GM23338 (cell line): ENCODE results near the gene MSRB1. TPM values are rescaled to one million over a fixed set of nuclear protein-coding genes. Genes with fewer than 3 reads are reported as not detected.

Source experiments
- ATAC-seq: fragments of 200-7000 bp; cut with Tn5 transposase; 3 replicates; pipeline ENCODE4 v1.9.1; 2020
- DNase-seq: peaks from one replicate; pipeline ENCODE4 v3.0.0-alpha.2; 2015; ENCODE audit warnings: low spot score
- H2AFZ ChIP-seq: fragments of 200-600 bp; sonication (generic); 2 replicates; pipeline ENCODE4 v1.8.0; 2016; ENCODE audit warnings: antibody characterized with exemption, mild to moderate bottlenecking, moderate library complexity
- H3F3A ChIP-seq: fragments of 200-600 bp; sonication (generic); replicated peaks from 2 replicates; pipeline ENCODE4 v1.8.0; 2017; ENCODE audit warnings: antibody characterized with exemption, mixed run types, low read depth
- H3K27ac ChIP-seq: fragments of 200-600 bp; sonication (generic); 2 replicates; pipeline ENCODE4 v1.6.1; 2016; ENCODE audit warnings: low read depth
- H3K27me3 ChIP-seq: fragments of 200-600 bp; sonication (generic); 2 replicates; pipeline ENCODE4 v1.8.0; 2016; ENCODE audit warnings: mild to moderate bottlenecking, mixed run types, moderate library complexity; ENCODE audit not compliant: insufficient read depth
- H3K36me3 ChIP-seq: fragments of 200-600 bp; sonication (generic); 2 replicates; pipeline ENCODE4 v1.8.0; 2016; ENCODE audit warnings: mild to moderate bottlenecking; ENCODE audit not compliant: insufficient read depth
- H3K4me1 ChIP-seq: fragments of 200-600 bp; sonication (generic); 2 replicates; pipeline ENCODE4 v1.8.0; 2016; ENCODE audit warnings: mild to moderate bottlenecking, moderate library complexity; ENCODE audit not compliant: insufficient read depth
- H3K4me2 ChIP-seq: fragments of 200-600 bp; sonication (generic); 2 replicates; pipeline ENCODE4 v1.7.1; 2017; ENCODE audit warnings: mixed run types
- H3K4me3 ChIP-seq: fragments of 200-600 bp; sonication (generic); 2 replicates; pipeline ENCODE4 v1.6.1; 2016; ENCODE audit warnings: mixed run types
- H3K79me2 ChIP-seq: fragments of 200-600 bp; sonication (generic); replicated peaks from 2 replicates; pipeline ENCODE4 v1.8.0; 2017; ENCODE audit warnings: mild to moderate bottlenecking; ENCODE audit not compliant: insufficient read depth
- H3K9me2 ChIP-seq: fragments of 200-600 bp; sonication (generic); 2 replicates; pipeline ENCODE4 v1.8.0; 2017; ENCODE audit not compliant: insufficient read depth
- H4K20me1 ChIP-seq: fragments of 200-600 bp; sonication (generic); replicated peaks from 2 replicates; pipeline ENCODE4 v1.8.0; 2017; ENCODE audit warnings: mild to moderate bottlenecking; ENCODE audit not compliant: insufficient read depth
- H3K27ac Mint-ChIP-seq: 2 replicates; pipeline ENCODE4 v1.8.0; 2020; ENCODE audit warnings: inconsistent platforms, mild to moderate bottlenecking, moderate library complexity, mixed read lengths
- H3K27me3 Mint-ChIP-seq: 3 replicates; pipeline ENCODE4 v1.8.0; 2022; ENCODE audit warnings: low read depth, mild to moderate bottlenecking, moderate library complexity, mixed read lengths, inconsistent platforms; ENCODE audit not compliant: insufficient read depth, poor library complexity
- H3K36me3 Mint-ChIP-seq: 3 replicates; pipeline ENCODE4 v1.8.0; 2021; ENCODE audit warnings: low read depth, mild to moderate bottlenecking, inconsistent platforms, moderate library complexity, mixed read lengths
- H3K4me1 Mint-ChIP-seq: 3 replicates; pipeline ENCODE4 v1.8.0; 2020; ENCODE audit warnings: mild to moderate bottlenecking, inconsistent platforms, mixed read lengths
- H3K4me3 Mint-ChIP-seq: 3 replicates; pipeline ENCODE4 v1.8.0; 2021; ENCODE audit warnings: moderate library complexity, mild to moderate bottlenecking, inconsistent platforms, mixed read lengths
- H3K9me3 Mint-ChIP-seq: 3 replicates; pipeline ENCODE4 v1.8.0; 2020; ENCODE audit warnings: moderate library complexity, mild to moderate bottlenecking, inconsistent platforms, mixed read lengths
- CREB1 ChIP-seq: fragments of 250-450 bp; sonication (Bioruptor Pico); IDR thresholded peaks from 2 replicates; pipeline ENCODE4 v1.5.0; 2020; ENCODE audit warnings: low read depth, mild to moderate bottlenecking, moderate library complexity
- CTCF ChIP-seq, 2 experiments: fragments of 200-600 bp in 1 of 2; sonication (generic) in 1 of 2; conservative IDR thresholded peaks; 2 replicates each; pipeline versions ENCODE4 v1.5.1 to v1.6.1; 2016 to 2017; ENCODE audit warnings: antibody characterized with exemption in 2 of 2, low read depth in 2 of 2, mild to moderate bottlenecking in 2 of 2, moderate library complexity in 1 of 2
- ETS1 ChIP-seq: IDR thresholded peaks from 2 replicates; pipeline ENCODE4 v1.6.1; 2016; ENCODE audit warnings: antibody characterized with exemption
- EZH2 ChIP-seq: fragments of 200-600 bp; sonication (generic); IDR thresholded peaks from one replicate; pipeline ENCODE4 v1.8.0; 2017; ENCODE audit warnings: antibody characterized with exemption, mild to moderate bottlenecking, low read depth; ENCODE audit not compliant: unreplicated experiment
- EZH2phosphoT487 ChIP-seq: fragments of 200-600 bp; sonication (generic); IDR thresholded peaks from one replicate; pipeline ENCODE4 v1.8.1; 2018; ENCODE audit warnings: antibody characterized with exemption; ENCODE audit not compliant: unreplicated experiment
- JUNB ChIP-seq: IDR thresholded peaks from one replicate; pipeline ENCODE4 v1.6.1; 2016; ENCODE audit warnings: antibody characterized with exemption; ENCODE audit not compliant: unreplicated experiment
- NANOG ChIP-seq: IDR thresholded peaks from 2 replicates; pipeline ENCODE4 v1.6.1; 2016; ENCODE audit warnings: antibody characterized with exemption, borderline replicate concordance
- POLR2AphosphoS5 ChIP-seq: IDR thresholded peaks from 2 replicates; pipeline ENCODE4 v1.6.1; 2016; ENCODE audit warnings: antibody characterized with exemption, low read depth
- REST ChIP-seq: IDR thresholded peaks from one replicate; pipeline ENCODE4 v1.6.1; 2018; ENCODE audit warnings: antibody characterized with exemption; ENCODE audit not compliant: unreplicated experiment
- STAT1 ChIP-seq: IDR thresholded peaks from one replicate; pipeline ENCODE4 v1.6.1; 2016; ENCODE audit warnings: antibody characterized with exemption; ENCODE audit not compliant: unreplicated experiment
- ZNF114 ChIP-seq: fragments of 250-450 bp; sonication (Bioruptor Pico); IDR thresholded peaks from 2 replicates; pipeline ENCODE4 v1.5.0; 2020; ENCODE audit warnings: mild to moderate bottlenecking, moderate library complexity
- ZNF331 ChIP-seq: fragments of 250-450 bp; sonication (Bioruptor Pico); IDR thresholded peaks from 2 replicates; pipeline ENCODE4 v1.5.0; 2020; ENCODE audit warnings: low read depth, mild to moderate bottlenecking, moderate library complexity
- ZNF462 ChIP-seq: fragments of 250-450 bp; sonication (Bioruptor Pico); IDR thresholded peaks from 2 replicates; pipeline ENCODE4 v1.5.0; 2020; ENCODE audit warnings: mild to moderate bottlenecking, moderate library complexity
- polyA plus RNA-seq: library from polyadenylated mRNA; unstranded; fragments of >200 nt; fragmentation: Nextera tagmentation; extraction: Ambion mirVana; gene quantifications from 2 replicates; pipeline ENCODE4 v1.2.1, GENCODE V29; 2016
- total RNA-seq: library from RNA; depleted of rRNA; stranded (reverse); fragments of >200 nt; shearing (Covaris generic); gene quantifications from 2 replicates; pipeline ENCODE4 v1.2.3, GENCODE V29; 2014

MSRB1 gene
- total and polyA plus RNA-seq, 2 experiments from 2014 or later, result 30.4 to 31.3 TPM

- no peaks in the 10 kb centered on the region for H3K9me3 Mint-ChIP-seq
- peak; percentile 57 for ATAC-seq
- peak; percentile 96 for DNase-seq
- H3K79me2 ChIP-seq, result peaks cover 4% of the 10 kb centered on the region; the same call in 1 of the 2 replicates
- H3K27ac ChIP-seq, result no peak overlapping the region
- peaks cover 7% of the 10 kb centered on the region; the same call in 1 of the 2 replicates for H3K4me1 ChIP-seq
- H3K36me3 ChIP-seq, result no peaks in the 10 kb centered on the region
- peaks cover 33% of the 10 kb centered on the region for H3K27me3 Mint-ChIP-seq
- peak overlapping the region; percentile 86 for H3K4me3 ChIP-seq
- H3K36me3 Mint-ChIP-seq, result peaks cover 6% of the 10 kb centered on the region; the same call in 2 of the 3 replicates
- no peak overlapping the region for H3K27ac Mint-ChIP-seq
- peaks cover 23% of the 10 kb centered on the region for H3F3A ChIP-seq
- peaks cover 15% of the 10 kb centered on the region for H3K4me1 Mint-ChIP-seq
- peak overlapping the region; percentile 97 for H3K4me2 ChIP-seq
- H3K4me3 Mint-ChIP-seq, result peak overlapping the region; percentile 74
- no peaks in the 10 kb centered on the region; the same call in 1 of the 2 replicates for H4K20me1 ChIP-seq
- peaks cover 33% of the 10 kb centered on the region for H3K27me3 ChIP-seq
- TF ChIP-seq EZH2 (no peak), JUNB (no peak), POLR2AphosphoS5 (peak; percentile 70), CREB1 (CRISPR knock-in tag) (peak; percentile 9; the same call in 1 of the 2 replicates), CTCF (conservative IDR thresholded peaks at IDR 0.05; ENCODE audit: low read depth in 2 of 2) (no peak), ZNF331 (CRISPR knock-in tag) (no peak), EZH2phosphoT487 (no peak), STAT1 (no peak), ZNF114 (CRISPR knock-in tag) (no peak), NANOG (no peak), ZNF462 (CRISPR knock-in tag) (no peak), ETS1 (no peak), REST (no peak)
- no peaks in the 10 kb centered on the region for H3K9me2 ChIP-seq
- no peak overlapping the region for H2AFZ ChIP-seq
Observed at GRCh38 chr16:1991948-1992703, 49.1 kb upstream of the MSRB1 start.
